T-helper 2 cell treated with Interferon-gamma antibody and Interleukin-4, amounts not matched to agents 100 ng/mL and 5 ng/mL, for 36 hours (primary cell): ENCODE measurements around the gene UQCRHL. TPM values are rescaled to one million over a fixed set of nuclear protein-coding genes. Genes with fewer than 3 reads are reported as not detected.

Source experiments
- intact Hi-C: fragments of 100-400 bp; cut with micrococcal nuclease; formaldehyde crosslinking; loops from one replicate; pipeline ENCODE4 v1.15.1; 2023
- total RNA-seq: library from RNA; stranded (reverse); gene quantifications from 2 replicates; pipeline ENCODE4 v1.2.3, GENCODE V29; 2022

The UQCRHL gene
- total RNA-seq, 1 donor from 2014 or later = 1.4 TPM

DNA sequence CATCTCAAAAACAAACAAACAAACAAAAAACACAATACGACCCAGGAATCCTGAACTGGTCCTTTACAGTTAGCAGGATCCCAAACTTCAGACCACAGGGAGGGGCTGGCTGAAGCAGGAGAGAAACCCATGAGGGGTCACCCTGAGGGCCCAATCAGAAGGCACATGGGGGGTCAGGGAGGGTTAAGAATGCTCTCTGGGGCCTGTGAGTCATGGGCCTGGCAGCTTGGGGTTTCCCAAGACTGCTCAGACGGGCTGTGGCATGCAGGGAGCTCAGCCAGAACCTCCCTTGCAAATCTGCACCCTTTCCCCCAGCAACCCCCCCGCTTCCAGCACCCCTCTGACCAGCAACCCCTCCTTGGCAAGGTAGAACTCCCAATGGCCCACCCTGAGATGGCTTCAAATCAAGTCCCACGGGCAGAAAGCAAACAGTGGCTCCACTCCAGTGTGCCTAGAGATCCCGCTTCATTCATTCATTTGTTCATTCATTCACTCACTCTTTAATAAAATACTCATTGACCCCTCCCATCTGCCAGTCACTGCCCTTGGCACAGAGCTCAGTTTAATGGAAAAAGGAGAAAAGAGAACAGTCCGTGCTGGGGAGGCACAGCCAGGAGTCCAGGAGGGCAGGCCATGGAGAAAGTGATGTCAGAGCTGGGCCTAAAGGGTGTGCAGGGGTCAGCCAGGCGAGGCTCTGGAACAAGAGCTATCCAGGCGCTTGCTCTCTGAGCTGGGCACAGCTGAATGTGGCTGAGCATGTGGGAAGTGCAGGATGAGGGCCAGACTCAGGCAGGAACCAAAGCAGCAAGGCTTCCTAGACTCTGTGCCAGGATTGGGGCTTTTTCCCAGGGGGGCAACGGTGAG lies 8.2 kb downstream of the UQCRHL start:
- intact Hi-C loops = no loop called here

DNA sequence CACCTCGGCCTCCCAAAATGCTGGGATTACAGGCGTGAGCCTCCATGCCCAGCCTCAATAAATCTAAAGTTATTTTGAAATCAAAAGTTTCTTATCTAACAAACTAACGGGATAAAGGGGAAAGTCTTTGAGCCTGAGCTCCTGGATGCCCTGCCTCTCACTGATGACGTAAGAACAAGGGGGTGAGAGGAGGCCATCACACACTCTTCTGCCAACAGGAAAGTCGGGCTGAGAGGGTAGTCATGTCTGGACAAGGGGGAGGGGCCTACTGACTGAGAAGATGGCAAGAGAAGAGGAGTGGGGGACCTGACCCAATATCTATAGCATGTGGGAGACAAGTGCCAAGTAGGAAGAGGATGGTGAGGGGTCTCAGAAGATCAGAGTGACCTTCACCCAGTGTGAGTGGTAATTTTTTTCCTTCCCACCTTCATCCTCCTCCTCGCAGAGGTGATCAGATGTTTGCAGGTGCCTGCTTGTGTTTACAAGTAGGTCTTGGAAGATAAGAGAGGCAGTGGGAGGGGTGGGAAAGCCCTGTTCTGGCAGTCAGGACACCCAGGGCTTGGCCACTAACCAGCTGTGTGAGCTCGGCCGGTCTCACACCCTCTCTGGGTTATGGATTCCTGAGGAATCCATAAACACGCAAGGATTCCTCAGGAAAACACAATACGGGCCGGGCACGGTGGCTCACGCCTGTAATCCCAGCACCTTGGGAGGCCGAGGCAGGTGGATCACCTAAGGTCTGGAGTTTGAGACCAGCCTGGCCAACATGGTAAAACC lies 9.6 kb downstream of the UQCRHL start:
- intact Hi-C loops = no loop called here

- intact Hi-C loops = no loop called here
These were observed 11.4 kb downstream of the UQCRHL start for GRCh38 chr1:15796086-15796462.

DNA sequence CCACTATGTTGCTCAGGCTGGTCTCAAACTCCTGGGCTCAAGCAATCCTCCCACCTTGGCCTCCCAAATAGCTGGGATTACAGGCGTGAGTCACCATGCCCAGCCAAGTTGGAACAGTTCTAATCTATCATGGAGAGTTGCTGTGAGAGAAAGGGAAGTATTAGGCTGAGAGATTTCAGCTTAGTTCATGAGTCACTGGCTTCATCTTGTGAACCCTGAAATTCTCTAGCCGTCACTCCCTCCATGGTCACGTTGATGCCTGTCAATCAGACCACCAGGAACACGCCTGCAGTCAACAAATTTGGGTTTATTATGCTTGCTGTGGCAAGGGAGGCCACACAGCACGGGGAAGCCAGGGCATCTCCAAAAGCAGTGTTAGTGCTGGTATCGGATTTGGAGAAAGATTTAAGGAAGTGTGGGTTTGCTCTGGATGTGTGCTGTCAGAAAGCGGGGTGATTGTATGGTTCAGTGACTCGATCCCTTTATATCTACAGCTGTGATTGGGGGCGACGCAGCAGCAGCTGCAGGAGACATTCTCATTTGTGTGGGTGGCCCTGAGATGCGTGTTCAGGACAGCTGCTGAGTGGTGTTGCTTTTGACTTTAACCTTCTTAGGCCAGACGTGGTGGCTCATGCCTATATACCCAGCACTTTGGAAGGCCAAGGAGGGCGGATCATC lies 18.7 kb downstream of the UQCRHL start:
- intact Hi-C loops = no loop called here

GRCh38 chr1:15786581-15786980 lies 20.9 kb downstream of the UQCRHL start:
- intact Hi-C loops = no loop called here

DNA sequence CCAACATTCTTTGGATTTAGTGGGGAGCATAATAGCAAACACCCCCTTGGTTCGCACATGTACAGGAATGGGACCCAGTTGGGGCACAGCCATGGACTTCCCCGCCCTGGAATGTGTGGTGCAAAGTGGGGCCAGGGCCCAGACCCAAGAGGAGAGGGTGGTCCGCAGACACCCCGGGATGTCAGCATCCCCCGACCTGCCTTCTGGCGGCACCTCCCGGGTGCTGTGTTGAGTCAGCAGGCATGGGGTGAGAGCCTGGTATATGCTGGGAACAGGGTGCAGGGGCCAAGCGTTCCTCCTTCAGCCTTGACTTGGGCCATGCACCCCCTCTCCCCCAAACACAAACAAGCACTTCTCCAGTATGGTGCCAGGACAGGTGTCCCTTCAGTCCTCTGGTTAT lies 21.8 kb downstream of the UQCRHL start:
- intact Hi-C loops = no loop called here

- intact Hi-C loops = no loop called here
These were observed 29.3 kb downstream of the UQCRHL start for GRCh38 chr1:15777909-15778707.

DNA sequence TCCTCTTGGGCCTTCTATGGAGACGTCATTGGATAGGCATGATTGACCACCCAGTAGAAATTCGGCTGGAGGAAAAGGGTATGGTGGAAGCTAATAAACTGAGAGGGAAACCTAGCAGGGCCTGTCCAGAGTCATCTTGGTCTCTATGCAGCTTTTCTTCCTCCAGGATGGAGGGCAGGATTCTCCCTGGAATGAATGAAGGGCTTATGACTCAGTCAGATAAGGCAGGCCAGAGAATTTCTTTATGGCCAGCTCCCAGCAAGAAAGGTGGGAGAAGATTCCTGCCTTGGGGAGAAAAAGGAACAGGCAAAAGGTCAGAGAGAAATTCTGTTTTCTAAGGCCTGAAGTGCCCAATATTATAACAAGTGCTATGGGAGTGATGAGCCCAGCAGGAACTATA lies 31.7 kb downstream of the UQCRHL start:
- intact Hi-C loops = no loop called here

DNA sequence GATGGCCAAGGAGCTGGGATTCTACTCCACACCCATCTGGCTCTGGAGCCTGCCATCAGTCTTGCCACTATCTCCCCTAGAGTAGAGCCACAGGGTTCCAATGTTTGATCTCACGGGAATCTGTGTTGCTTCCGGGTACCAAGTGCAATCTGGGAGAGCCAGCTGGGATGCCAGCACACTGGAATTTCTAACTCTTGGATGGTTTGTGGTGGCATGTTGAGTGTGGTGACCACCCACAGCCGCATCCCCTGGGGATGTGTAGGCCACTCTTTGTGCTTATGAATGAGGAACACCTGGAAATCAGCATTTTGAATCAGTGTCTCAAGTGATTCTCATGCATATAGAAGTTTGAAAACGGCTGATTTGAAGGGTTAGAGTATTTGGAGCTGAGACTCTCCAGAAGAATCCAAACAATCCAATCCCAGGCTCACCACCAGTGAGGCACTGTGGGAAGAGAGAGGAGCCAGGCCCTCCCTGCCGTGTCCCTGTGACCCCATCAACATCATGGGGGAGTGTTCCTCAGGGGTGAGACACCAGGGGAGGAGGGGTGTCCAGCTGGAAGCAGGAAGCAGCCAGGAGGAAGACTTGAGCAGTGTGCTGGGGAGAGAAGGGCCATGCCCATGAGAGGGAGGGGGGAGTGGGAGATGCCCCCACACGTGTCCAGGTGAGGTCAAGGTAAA lies 35.5 kb downstream of the UQCRHL start:
- intact Hi-C loops = no loop called here

GRCh38 chr1:15770313-15770962 lies 37.0 kb downstream of the UQCRHL start:
- intact Hi-C loops = no loop called here

DNA sequence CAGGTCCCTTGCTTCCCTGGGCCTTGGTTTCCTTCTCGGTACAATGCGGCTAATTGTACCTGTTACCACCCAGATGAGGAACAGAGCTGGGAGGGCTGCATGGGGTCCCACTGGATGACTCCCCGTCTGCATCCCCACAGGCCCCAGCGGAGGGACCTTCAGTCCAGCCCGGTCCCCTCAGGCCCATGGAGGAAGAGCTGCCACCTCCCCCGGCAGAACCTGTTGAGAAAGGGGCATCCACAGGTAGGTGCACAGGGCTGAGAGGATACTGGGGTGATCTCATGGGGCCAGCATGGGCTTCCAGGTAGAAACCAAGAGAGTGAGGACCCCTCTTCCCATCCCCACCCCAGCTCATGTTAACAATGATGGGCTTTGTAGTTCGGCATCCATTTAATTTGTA lies 39.1 kb downstream of the UQCRHL start:
- intact Hi-C loops = no loop called here

DNA sequence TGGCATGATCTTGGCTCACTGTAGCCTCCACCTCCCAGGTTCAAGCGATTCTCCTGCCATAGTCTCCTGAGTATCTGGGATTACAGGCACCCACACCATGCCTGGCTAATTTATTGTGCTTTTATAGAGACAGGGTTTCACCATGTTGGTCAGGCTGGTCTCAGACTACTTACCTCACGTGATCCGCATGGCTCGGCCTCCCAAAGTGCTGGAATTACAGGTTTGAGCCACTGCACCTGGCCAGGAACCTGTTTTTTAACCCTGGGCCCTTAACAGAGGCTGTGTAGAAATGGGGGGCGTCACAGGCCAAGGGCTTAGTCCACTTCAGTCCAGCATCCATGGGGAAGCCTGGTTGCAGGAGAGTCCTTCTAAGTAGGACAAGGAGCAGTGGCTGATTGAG lies 39.5 kb downstream of the UQCRHL start:
- intact Hi-C loops = no loop called here

DNA sequence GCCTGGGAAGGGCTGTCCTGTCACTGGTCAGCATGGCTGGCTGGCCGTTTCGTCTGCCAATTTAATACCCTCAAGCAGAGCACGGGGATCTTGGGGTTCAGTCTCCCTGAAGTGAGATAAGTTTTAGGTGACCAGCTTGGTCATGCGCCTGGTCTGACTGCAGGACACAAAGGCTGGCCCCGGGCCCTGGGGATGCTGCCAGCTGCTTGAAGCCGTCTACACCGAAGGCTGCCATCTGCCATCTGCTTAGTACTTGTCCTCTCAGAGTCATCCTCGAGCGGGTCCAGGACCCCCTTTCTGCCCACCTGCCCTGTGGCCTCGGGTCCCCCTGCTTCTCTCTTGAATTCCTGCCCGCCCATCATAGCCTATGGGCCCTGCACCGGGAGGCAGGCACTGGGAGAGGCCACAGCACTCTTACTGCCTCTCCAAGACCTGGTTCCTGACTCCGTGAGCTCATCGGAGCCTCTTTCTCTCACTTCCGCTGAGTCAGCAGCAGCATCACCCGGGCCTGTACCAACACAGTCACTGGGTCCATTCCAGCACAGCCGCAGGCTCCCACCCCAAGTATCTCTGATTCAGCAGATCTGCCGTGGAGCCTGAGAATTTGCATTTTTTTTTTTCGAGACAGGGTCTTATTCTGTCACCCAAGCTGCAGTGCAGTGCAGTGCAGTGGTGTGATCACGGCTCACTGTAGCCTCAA lies 41.8 kb downstream of the UQCRHL start:
- intact Hi-C loops = no loop called here

GRCh38 chr1:15764890-15765289 lies 42.6 kb downstream of the UQCRHL start:
- intact Hi-C loops = no loop called here

DNA sequence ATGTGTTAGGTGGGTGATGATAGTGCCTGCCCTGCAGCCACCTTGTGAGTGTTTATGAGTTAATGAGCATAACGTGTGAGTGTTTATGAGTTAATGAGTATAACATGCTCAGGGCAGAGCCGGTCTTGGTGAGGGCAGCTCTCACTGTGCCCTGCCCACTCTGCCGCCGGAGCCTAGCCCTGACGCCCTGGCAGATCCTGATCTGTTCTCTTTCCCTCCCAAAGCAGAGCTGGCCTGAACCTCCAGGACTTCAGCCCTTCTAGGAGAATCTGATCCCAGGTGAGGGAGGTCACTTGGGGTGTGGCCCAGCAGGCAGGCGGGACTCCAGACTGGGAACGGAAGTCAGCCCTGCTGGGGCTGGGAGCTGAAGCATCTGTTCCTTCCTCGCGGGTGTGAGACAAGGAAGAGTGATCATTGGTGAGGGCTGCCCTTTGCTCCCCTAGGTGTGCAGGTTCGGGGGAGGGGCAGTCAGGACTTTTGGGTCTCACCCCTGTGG lies 43.1 kb downstream of the UQCRHL start:
- intact Hi-C loops = no loop called here

DNA sequence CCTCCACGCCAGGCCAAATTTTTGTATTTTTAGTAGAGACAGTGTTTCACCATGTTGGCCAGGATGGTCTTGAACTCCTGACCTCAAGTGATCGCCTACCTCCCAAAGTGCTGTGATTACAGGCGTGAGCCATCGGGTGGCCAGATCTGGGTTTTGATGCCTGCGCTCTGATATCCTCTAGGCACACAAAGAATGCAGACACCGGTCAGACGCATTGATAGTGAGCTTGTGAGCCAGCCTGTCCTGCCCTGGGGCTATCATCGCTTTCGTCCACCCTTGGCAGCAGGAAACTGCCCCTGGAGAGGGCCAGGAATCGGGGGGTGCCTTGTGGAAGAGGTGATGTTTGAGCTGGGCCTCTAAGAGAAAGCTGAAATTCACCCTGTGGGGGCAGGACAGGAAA lies 44.9 kb downstream of the UQCRHL start:
- intact Hi-C loops = no loop called here

GRCh38 chr1:15761366-15762128 lies 45.9 kb downstream of the UQCRHL start:
- intact Hi-C loops = no loop called here

- intact Hi-C loops = no loop called here
These were observed 46.8 kb downstream of the UQCRHL start for GRCh38 chr1:15760520-15761211.
